DOHH2 (cell line): ENCODE data around the gene UQCRH.
A peak's percentile ranks its signal among the peaks of the same experiment; 100 is the strongest.
"Not testable (repeated sequence)": the region's sequence is repeated elsewhere in the genome, so short reads cannot be mapped to it uniquely, and the experiment has no call there.

Experiments used
- H3F3A ChIP-seq: fragments of 200-600 bp; sonication (generic), shearing (Covaris generic); 2 replicates; pipeline ENCODE4 v1.6.0; 2016; ENCODE audit warnings: antibody characterized with exemption, mild to moderate bottlenecking; ENCODE audit not compliant: control insufficient read depth, insufficient read depth
- H3K27ac ChIP-seq: fragments of 200-600 bp; sonication (generic); 2 replicates; pipeline ENCODE4 v1.5.1; 2014; ENCODE audit warnings: low read depth, mild to moderate bottlenecking, low read length, moderate library complexity
- H3K27me3 ChIP-seq: fragments of 200-600 bp; sonication (generic); 2 replicates; pipeline ENCODE4 v1.6.1; 2014; ENCODE audit warnings: mild to moderate bottlenecking, low read length, mixed read lengths; ENCODE audit not compliant: control insufficient read depth
- H3K36me3 ChIP-seq: fragments of 200-600 bp; sonication (generic); 2 replicates; pipeline ENCODE4 v1.6.1; 2014; ENCODE audit warnings: mild to moderate bottlenecking, low read length, moderate library complexity, mixed read lengths; ENCODE audit not compliant: control insufficient read depth
- H3K4me1 ChIP-seq: fragments of 200-600 bp; sonication (generic); 2 replicates; pipeline ENCODE4 v1.6.1; 2014; ENCODE audit warnings: mild to moderate bottlenecking, low read length, mixed read lengths; ENCODE audit not compliant: control insufficient read depth
- H3K4me2 ChIP-seq: fragments of 200-600 bp; sonication (generic); 2 replicates; pipeline ENCODE4 v1.6.0; 2014; ENCODE audit warnings: mild to moderate bottlenecking, low read length, moderate library complexity
- H3K4me3 ChIP-seq: fragments of 200-600 bp; sonication (generic); 2 replicates; pipeline ENCODE4 v1.5.1; 2014; ENCODE audit warnings: mild to moderate bottlenecking, low read length, mixed read lengths
- H3K79me2 ChIP-seq: fragments of 200-600 bp; sonication (generic); 2 replicates; pipeline ENCODE4 v1.6.1; 2014; ENCODE audit warnings: mild to moderate bottlenecking, low read length, mixed read lengths; ENCODE audit not compliant: control insufficient read depth
- H3K9me2 ChIP-seq: fragments of 200-600 bp; sonication (generic); replicated peaks from 2 replicates; pipeline ENCODE4 v1.6.1; 2014; ENCODE audit warnings: mild to moderate bottlenecking, low read length, mixed read lengths; ENCODE audit not compliant: control insufficient read depth
- H3K9me3 ChIP-seq: fragments of 200-600 bp; sonication (generic); 2 replicates; pipeline ENCODE4 v1.6.1; 2014; ENCODE audit warnings: antibody characterized with exemption, low read length, mixed read lengths; ENCODE audit not compliant: control insufficient read depth, insufficient read depth
- H4K20me1 ChIP-seq: fragments of 200-600 bp; sonication (generic); 2 replicates; pipeline ENCODE4 v1.6.0; 2014; ENCODE audit warnings: low read depth, mild to moderate bottlenecking, antibody characterized with exemption, low read length, moderate library complexity; ENCODE audit not compliant: control insufficient read depth, insufficient read depth
- EZH2phosphoT487 ChIP-seq: fragments of 200-600 bp; sonication (generic); IDR thresholded peaks from 2 replicates; pipeline ENCODE4 v1.6.1; 2017; ENCODE audit warnings: borderline replicate concordance, mild to moderate bottlenecking, antibody characterized with exemption, low read length, moderate library complexity, mixed read lengths
- TF ChIP-seq, protein P1 (sequence below): fragments of 200-600 bp; sonication (generic); IDR thresholded peaks from one replicate; pipeline ENCODE4 v1.5.1; 2014; ENCODE audit warnings: antibody characterized with exemption, mild to moderate bottlenecking, low read depth, low read length; ENCODE audit not compliant: poor library complexity, severe bottlenecking

The UQCRH gene

DNA sequence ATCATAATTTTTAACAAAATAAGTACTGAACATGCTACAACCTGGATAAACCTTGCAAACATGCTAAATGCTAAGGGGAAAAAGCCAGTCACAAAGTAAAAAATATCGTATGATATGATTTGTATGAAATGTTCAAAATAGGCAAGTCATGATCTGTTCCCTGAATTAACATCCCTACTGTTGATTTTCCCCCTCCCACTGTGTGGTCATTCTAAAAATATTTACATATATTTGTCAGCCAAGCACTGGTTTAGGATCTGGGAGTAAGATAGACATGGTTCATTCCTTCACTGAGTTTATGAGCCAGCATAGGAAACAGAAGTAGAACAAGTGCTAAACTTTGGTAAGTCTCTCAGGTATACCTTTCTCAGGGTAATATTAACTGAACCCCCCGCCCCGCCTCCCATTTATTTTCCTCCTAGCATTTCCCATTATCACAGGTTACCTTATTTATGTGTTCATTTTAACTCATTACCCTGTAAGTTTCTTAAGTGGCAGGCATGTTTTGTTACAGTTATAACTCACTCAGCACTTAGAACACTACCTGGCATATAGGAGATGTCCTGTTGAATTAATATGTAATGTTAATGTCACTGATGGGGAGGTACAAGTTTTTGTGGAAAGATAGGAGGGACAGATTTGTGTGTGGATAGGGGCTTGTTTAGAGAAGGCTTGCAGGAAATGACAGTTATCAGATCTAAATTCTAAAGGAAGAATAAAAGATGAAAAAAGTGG lies 12.3 kb downstream of the UQCRH start:
- Histone ChIP-seq H4K20me1 (no peaks in the 10 kb centered on the region), H3K9me2 (no peaks in the 10 kb centered on the region), H3K36me3 (peaks cover 63% of the 10 kb centered on the region), H3K27ac (peak overlapping the region; percentile 28), H3K4me1 (peaks cover 25% of the 10 kb centered on the region), H3K4me3 (no peak overlapping the region), H3K4me2 (no peak overlapping the region), H3K9me3 (no peaks in the 10 kb centered on the region), H3K79me2 (peaks cover 73% of the 10 kb centered on the region), H3F3A (peaks cover 41% of the 10 kb centered on the region), H3K27me3 (no peaks in the 10 kb centered on the region)
- TF ChIP-seq EZH2phosphoT487, result no peak
- TF ChIP-seq, protein P1, sequence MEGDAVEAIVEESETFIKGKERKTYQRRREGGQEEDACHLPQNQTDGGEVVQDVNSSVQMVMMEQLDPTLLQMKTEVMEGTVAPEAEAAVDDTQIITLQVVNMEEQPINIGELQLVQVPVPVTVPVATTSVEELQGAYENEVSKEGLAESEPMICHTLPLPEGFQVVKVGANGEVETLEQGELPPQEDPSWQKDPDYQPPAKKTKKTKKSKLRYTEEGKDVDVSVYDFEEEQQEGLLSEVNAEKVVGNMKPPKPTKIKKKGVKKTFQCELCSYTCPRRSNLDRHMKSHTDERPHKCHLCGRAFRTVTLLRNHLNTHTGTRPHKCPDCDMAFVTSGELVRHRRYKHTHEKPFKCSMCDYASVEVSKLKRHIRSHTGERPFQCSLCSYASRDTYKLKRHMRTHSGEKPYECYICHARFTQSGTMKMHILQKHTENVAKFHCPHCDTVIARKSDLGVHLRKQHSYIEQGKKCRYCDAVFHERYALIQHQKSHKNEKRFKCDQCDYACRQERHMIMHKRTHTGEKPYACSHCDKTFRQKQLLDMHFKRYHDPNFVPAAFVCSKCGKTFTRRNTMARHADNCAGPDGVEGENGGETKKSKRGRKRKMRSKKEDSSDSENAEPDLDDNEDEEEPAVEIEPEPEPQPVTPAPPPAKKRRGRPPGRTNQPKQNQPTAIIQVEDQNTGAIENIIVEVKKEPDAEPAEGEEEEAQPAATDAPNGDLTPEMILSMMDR, result no peak

DNA sequence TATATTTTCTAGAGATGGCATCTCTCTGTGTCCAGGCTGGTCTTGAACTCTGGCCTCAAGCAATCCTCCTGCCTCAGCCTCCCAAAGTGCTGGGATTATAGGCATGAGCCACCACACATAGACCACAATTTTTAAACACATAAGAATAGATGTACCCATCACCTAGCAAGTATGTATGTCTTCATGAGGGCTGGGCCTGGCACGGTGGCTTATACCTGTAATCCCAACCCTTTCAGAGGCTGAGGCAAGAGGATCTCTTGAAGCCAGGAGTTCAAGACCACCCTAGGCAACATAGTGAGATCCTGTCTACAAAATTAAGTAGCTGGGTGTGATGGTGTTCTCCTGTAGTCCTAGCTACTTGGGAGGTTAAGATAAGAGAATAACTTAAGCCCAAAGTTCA lies 13.8 kb downstream of the UQCRH start:
- TF ChIP-seq, protein P1, result no peak
- TF ChIP-seq EZH2phosphoT487, result no peak
- Histone ChIP-seq H3K9me2 (no peaks in the 10 kb centered on the region), H3K9me3 (no peaks in the 10 kb centered on the region), H4K20me1 (no peaks in the 10 kb centered on the region), H3K4me3 (no peak overlapping the region), H3K79me2 (peaks cover 67% of the 10 kb centered on the region), H3F3A (peaks cover 49% of the 10 kb centered on the region), H3K36me3 (peaks cover 49% of the 10 kb centered on the region), H3K27ac (no peak overlapping the region), H3K4me2 (no peak overlapping the region), H3K27me3 (no peaks in the 10 kb centered on the region), H3K4me1 (peaks cover 40% of the 10 kb centered on the region)

DNA sequence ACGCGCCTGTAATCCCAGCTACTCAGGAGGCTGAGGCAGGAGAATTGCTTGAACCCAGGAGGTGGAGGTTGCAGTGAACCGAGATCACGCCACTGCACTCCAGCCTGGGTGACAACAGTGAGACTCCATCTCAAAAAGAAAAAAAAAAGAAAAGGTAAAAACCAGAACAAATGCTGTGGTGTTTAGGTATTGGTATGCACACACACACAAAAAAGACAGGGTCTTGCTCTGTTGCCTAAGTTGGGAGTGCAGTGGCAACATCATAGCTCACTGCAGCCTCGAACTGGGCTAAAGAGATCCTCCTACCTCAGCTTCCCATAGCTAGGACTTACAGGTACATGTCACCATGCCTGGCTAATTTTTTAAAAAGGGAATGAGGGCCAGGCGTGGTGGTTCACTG lies 15.8 kb downstream of the UQCRH start:
- H3F3A ChIP-seq, result peaks cover 51% of the 10 kb centered on the region
- H3K79me2 ChIP-seq, result peaks cover 70% of the 10 kb centered on the region
- peaks cover 39% of the 10 kb centered on the region for H3K36me3 ChIP-seq
- peaks cover 60% of the 10 kb centered on the region for H3K4me1 ChIP-seq
- H3K27ac ChIP-seq, result peak overlapping the region; percentile 99
- not testable (repeated sequence) for H4K20me1 ChIP-seq, H3K9me2 ChIP-seq, H3K9me3 ChIP-seq, H3K27me3 ChIP-seq, H3K4me3 ChIP-seq
- H3K4me2 ChIP-seq, result peak overlapping the region; percentile 31; the same call in 1 of the 2 replicates

DNA sequence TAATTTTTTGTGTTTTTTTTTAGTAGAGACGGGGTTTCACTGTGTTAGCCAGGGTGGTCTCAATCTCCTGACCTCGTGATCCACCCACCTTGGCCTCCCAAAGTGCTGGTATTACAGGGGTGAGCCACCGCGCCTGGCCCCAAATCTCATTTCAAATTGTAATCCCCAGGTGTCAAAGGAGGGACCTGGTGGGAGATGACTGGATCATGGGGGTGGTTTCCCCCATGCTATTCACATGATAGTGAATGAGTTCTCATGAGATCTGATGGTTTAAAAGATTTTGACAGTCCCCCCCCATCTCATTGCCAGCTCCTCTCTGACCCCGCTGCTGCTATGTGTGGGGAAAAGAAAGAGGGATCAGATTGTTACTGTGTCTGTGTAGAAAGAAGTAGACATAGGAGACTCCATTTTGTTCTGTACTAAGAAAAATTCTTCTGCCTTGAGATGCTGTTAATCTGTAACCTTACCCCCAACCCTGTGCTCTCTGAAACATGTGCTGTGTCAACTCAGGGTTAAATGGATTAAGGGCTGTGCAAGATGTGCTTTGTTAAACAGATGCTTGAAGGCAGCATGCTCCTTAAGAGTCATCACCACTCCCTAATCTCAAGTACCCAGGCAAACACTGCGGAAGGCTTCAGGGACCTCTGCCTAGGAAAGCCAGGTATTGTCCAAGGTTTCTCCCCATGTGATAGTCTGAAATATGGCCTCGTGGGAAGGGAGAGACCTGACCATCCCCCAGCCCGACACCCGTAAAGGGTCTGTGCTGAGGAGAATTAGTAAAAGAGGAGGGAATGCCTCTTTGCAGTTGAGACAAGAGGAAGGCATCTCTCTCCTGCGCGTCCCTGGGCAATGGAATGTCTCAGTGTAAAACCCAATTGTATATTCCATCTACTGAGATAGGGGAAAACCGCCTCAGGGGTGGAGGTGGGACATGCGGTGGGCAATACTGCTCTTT lies 16.7 kb downstream of the UQCRH start:
- Histone ChIP-seq H3K79me2 (peaks cover 71% of the 10 kb centered on the region), H3K4me3 (peak overlapping the region; percentile 38; the same call in 1 of the 2 replicates), H3F3A (peaks cover 52% of the 10 kb centered on the region)

DNA sequence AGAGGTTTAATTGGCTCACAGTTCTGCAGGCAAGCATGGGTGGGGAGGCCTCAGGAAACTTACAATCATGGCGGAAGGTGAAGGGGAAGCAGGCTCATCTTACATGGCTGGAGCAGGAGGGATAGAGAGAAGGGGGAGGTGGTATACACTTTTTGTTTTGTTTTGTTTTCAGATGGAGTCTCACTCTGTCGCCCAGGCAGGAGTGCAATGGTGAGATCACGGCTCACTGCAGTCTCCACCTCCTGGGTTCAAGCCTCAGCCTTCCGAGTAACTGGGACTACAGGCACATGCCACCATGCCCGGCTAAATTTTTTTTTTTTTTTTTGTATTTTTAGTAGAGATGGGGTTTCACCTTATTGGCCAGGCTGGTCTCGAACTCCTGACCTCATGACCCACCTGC lies 18.7 kb downstream of the UQCRH start:
- H3F3A ChIP-seq, result peaks cover 58% of the 10 kb centered on the region
- not testable (repeated sequence) for H3K9me3 ChIP-seq, H3K27me3 ChIP-seq, H3K9me2 ChIP-seq, H4K20me1 ChIP-seq
- H3K79me2 ChIP-seq, result peaks cover 69% of the 10 kb centered on the region
- H3K4me1 ChIP-seq, result peaks cover 84% of the 10 kb centered on the region
- H3K36me3 ChIP-seq, result peaks cover 23% of the 10 kb centered on the region
- H3K4me2 ChIP-seq, result peak overlapping the region; percentile 76
- H3K4me3 ChIP-seq, result peak overlapping the region; percentile 59
- H3K27ac ChIP-seq, result peak overlapping the region; percentile 99

More for the DNA sequence above, 16.7 kb downstream of the UQCRH start:
- Histone ChIP-seq H3K4me1 (peaks cover 65% of the 10 kb centered on the region), H3K27ac (peak overlapping the region; percentile 99), H3K4me2 (peak overlapping the region; percentile 76), H3K36me3 (peaks cover 31% of the 10 kb centered on the region)
- not testable (repeated sequence) for H3K27me3 ChIP-seq, H4K20me1 ChIP-seq, H3K9me3 ChIP-seq, H3K9me2 ChIP-seq
